HG02981 (cell line): ENCODE results near the gene TOP3A.
A peak's percentile ranks its signal among the peaks of the same experiment; 100 is the strongest.
"Not testable (repeated sequence)": the region's sequence is repeated elsewhere in the genome, so short reads cannot be mapped to it uniquely, and the experiment has no call there.

ENCODE experiments used
- ATAC-seq: cut with Tn5 transposase; IDR thresholded peaks from one replicate; pipeline ENCODE4 v1.9.1; 2021; ENCODE audit warnings: mild to moderate bottlenecking, moderate library complexity; ENCODE audit not compliant: unreplicated experiment

TOP3A gene

DNA sequence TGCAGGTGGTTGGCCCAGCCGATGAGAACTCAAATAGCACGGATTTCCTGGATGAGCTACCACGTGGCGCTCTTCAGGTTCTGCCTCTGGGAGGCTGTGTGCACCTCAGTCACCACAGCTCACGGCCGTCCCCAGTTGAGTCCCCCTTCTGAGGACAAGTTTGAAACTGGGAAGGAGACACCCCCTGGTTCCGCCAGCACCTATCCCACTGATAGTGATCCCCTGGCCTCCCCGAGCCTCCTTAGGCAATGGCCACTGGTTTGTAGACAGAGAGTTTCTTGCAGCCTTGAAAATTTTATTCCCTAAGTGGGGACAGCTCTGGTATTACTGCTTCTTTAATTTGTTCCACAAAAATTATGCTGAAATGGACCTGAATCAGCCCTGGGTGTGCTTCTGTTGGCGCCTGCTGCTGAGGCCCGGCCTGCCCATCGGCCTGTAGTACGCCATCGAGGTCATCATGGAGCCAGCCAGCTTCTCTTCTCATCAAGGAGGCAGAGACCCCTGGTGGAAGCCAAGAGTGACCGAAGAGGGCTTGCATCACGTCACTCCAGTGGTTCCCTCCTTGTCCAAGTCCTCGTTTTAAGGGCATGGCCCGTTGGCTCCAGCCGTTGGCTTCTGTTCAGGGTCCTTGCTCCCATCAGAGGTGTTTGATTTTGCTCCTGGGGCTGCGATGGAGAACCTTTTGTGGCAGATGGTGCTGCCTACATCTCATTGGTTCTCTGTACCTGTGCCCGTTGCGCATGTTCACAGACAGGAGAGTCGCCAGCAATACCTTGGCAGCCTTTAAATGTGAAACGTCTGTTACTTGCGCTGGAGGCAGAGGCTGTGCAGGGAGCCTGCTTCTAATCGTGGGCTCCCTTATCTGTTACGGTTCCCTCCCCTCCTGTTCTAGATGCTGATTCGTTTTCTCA, 9.6 kb upstream of the TOP3A start:
- no peak for ATAC-seq

DNA sequence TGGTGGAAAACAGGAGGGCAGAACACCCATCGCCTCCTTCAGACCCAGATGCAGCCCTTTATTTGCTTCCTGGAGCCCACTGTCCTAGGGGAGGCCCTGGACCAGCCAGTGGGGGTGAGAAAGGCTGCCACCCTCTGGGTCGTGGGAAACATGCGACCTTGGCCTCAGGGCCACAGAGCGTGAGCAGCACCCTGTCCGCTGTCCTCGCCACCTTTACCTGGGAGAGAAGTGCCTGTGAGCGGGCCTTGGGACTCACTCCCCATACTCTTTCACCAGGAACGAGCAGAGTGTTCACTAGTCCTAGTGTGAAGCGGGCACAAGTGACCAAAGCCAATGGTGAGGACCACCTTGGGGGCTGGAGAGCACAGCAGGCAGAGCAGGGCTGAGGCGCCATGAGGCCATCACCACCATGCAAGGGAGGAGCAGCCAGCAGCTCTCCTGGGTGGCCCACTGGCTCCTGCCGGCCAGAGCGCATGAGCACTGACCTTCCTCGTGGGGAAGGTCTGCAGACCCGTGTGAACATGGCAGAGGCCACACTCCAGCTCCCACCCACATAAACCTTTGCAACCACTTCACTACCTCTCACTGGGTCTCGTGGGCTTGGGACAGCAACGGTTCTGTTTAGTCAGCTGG, 8.8 kb upstream of the TOP3A start:
- ATAC-seq, result no peak

DNA sequence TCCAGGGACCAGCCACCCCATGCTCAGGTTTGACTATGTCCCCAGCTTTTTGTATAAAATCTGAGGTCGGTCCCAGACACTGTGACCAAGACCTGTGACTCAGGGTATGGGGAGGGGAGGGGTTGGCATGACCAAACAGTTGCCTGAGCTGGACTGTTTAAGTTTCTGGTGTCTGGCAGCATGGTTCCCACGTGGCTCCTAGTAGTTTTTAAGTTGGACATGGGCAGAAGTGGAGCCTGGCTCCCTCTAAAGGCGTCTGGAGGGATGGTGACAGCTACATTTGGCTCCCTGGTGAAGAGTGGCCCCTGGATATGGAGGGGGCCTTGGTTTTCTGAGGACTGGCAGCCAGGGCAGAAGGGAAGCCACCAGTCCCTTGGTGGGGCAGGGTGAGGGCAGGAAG, 8.2 kb upstream of the TOP3A start:
- no peak for ATAC-seq

DNA sequence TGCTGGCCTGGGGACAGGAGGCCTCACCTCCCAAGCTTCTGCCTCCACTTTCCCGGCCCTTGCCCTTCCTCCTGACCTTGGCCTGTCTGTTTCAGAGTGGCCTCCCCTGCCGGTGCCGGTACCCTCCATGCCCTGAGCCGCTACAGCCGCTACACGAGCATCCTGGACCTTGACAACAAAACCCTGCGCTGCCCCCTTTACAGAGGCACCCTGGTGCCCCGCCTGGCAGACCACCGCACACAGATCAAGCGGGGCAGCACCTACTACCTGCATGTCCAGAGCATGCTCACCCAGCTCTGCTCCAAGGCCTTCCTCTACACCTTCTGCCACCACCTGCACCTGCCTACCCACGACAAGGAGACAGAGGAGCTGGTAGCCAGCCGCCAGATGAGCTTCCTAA, 7.7 kb upstream of the TOP3A start:
- no peak for ATAC-seq

DNA sequence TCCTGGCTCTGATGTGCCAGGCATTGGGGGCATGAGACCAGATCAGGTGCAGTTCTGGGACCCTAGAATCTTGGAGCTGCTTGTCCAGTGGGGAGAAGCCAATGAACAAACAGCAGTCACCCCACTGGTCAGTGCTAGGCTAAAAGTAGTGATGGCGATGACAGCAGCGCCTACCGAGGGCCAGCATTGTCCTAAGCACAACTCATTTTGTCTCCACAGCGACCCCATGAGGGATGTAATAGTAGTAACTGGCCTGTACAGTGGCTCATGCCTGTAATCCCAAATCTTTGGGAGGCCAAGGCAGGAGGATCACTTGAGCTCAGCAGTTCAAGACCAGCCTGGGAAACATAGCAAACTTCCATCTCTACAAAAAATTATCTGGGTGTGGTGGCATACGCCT, 6.5 kb upstream of the TOP3A start:
- ATAC-seq, result no peak

DNA sequence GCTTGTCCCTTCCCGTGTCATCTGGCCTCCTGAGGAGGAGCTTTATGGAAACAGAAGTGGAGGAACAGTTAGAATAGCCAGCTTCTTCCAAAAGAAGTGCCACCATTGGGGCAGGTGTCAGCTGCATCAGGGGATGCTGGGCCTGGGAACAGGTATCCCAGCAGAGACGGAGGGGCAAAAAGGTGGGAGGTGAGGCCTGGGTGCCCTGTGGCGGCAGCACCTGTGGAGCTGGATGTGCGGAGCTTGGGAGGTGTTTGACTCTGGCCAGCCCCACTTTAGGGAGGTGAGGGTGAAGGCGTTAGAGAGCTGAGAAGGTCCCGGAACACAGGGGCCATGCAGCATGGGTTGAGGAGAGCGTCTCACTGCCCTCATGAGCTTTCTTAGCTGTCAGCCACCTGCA, 5.5 kb upstream of the TOP3A start:
- no peak for ATAC-seq

DNA sequence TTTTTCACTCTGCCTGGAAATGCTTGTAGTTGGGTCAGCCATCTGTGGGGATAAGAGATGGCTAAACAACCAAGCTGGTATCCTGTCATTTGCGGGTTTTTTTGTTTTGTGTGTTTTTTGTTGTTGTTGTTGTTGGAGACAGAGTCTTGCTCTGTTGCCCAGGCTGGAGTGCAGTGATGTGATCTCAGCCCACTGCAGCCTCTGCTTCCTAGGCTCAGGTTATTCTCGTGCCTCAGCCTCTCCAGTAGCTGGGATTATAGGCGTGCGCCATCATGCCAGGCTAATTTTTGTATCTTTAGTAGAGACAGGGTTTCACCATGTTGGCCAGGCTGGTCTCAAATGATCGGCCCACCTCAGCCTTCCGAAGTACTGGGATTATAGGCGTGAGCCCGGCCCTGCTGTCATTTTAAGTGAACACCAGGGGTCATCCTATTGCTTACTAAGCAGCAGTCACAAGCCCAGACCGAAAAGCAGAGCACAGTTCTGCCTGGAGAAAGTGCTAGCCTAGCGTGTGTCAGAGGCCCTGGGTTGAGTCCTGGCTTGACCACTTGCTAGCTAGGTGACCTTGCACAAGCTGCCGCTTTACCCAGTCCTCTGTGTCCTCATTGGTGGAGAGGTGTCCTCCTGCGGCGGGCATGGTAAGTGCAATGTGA, 4.9 kb upstream of the TOP3A start:
- ATAC-seq, result no peak

DNA sequence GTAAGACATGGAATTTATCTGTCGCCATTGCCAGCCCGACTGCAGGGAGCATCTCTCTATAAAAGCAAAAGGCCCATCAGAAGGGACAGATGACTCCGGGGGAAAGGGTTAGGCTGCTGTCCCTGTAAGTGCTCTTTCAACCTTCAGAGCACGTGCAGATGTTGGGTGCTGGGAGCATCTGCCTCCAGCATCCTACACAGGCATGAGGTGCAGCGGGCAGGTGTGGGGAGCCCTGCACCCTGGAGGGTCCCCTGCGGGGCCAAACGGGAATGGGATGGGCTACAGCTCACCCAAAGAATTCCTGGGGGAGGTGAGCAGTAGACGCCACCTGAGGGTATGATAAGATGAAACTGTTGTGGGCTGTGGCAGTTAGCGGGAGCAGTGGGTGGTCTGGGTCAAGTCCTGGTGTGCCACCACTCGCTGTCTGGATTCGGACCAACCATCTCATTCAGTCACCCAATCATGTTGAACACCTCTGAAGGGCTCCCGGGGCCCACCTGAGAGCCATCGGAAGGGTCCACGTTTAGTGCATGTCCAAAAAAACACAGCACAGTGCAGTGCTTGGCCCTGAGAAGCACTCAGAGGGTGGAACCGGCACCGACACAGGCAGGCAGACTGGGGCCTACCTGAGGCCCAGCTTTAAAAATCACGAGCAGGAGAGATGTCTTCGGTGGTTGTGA, 4.1 kb upstream of the TOP3A start:
- no peak for ATAC-seq

DNA sequence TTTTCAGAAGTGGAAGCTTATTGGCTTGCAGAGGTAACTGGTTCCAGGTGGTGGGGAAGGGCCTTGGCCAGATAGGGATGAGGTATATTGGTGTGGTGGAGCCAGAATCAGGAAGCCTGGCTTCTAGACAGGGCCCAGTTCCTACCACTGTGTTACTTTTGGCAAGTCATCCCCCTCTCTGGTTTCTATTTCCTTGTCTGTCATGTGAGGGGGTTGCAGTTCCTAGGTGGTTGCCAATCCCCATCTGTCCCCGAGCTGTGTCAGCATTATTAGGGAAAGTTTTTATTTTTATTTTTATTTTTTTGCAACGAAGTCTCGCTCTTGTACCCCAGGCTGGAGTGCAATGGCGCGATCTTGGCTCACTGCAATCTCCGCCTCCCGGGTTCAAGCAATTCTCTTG, 3.3 kb upstream of the TOP3A start:
- ATAC-seq, result no peak

DNA sequence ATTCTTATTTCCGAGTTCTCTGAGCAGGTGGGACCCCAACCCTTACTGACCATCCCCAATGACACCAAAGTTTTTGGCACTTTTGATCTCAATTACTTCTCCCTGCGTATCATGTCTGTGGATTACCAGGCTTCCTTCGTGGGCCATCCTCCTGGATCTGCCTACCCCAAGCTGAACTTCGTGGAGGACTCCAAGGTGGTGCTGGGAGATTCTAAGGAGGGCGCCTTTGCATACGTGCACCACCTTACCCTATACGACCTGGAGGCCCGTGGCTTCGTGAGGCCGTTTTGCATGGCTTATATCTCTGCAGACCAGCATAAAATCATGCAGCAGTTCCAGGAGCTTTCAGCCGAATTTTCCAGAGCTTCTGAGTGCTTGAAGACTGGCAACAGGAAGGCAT, 1.2 kb upstream of the TOP3A start:
- no peak for ATAC-seq

DNA sequence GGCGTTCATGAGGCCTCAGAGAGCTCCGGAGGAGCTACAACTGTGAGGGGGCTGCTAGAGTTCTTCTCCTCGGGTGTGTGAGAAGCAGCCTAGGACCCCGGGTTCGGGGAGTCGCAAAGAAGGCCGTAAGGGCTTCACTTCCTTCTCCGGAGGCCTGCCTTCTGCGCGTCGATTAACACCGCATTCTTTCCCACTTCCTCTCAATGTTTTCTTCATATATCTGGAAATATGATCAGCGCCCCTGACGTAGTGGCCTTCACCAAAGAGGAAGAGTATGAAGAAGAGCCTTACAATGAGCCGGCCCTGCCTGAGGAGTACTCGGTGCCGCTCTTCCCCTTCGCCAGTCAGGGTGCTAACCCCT, 748 bp upstream of the TOP3A start:
- no peak for ATAC-seq

DNA sequence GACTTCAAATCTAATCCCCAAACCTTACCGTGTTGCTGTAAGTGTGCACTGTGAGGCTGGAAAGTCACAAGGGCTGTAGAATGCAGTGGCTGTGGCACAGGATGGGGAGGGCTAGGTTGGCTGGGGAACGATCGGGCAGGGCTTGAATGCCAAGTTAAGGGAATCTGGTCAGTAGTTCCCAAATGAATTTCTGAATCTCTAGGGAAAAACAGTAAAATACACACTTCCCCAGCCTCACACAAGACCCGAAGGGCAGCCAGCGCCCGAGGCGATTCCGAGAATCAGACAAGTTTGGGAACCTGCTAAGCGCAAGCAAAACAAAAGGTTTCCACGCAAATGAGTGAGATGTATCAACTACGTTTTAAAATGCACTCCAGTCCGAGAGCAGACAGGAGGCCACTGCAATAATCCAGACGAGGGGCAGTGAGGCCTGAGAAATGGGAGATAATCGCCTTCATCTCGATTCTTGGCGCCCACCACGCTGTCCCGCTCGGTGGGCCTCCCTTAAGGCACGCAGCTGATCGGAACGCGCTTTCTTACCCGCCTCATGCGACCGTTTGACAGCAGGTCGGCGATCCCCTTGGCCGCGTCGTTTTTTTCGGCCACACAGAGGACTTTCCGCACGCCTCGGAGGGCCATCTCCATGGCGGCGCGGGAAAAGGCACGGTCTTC, 599 bp downstream of the TOP3A start:
- peak; percentile 9 for ATAC-seq

DNA sequence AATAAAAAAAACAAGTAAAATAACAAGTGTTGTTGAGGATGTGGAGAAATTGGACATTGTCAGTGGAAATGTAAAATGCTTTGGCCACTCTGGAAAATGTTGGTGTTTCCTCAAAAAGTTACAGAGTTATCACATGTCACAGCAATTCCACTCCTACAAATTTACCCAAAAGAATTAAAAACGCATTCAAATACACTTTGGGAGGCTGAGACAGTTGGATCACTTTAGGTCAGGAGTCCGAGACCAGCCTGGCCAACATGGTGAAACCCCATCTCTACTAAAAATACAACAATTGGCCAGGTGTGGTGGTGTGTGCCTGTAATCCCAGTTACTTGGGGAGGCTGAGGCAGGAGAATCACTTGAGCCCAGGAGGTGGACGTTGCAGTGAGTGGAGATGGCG, 5.6 kb downstream of the TOP3A start:
- no peak for ATAC-seq

DNA sequence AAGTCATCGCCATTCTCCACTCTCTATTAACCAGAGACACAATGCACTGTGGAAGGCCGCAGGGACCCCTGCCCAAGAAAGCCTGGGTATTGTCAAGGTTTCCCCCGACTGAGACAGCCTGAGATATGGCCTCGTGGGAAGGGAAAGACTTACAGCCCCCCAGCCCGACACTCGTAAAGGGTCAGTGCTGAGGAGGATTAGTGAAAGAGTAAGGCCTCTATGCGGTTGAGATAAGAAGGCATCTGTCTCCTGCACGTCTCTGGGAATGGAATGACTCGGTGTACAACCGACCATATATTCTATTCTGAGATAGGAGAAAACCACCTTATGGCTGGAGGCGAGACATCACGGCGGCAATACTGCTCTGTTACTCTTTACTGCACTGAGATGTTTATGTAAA, 11.6 kb downstream of the TOP3A start:
- not testable (repeated sequence) for ATAC-seq

DNA sequence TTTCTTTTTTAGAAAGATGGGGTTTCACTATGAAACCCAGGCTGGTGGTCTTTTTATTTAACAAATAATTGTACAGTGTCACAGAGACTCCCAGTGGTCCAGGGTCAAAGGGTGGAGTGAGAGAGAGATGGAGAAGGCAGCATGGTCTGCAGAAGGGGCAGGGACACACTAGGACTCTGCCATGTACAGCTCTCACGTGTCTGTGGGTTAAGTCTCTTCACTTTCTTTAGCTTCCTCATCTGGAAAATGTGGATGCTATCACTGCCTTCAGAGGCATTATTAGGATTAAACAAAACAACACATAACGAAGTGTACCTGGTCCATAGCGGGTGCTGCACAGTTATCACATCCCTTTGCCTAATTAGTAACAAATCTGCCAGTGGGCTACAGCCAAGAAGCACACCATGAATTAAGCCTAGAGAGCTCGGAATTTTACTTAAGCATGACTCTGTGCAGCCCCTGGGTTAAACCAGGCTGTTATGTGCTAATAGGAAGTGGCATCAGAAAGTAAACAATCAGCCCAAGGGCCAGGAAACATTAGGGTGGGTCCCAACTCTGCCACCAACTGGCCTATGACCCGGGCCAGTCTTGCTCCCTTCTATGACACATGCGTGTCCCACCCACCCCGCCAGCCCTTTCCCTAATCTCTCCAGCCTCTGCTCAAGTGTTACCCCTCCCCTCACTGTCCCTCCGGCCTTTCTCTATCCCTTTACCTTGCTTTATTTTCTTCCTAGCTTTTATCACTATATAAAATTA, 13.9 kb downstream of the TOP3A start:
- ATAC-seq, result no peak

DNA sequence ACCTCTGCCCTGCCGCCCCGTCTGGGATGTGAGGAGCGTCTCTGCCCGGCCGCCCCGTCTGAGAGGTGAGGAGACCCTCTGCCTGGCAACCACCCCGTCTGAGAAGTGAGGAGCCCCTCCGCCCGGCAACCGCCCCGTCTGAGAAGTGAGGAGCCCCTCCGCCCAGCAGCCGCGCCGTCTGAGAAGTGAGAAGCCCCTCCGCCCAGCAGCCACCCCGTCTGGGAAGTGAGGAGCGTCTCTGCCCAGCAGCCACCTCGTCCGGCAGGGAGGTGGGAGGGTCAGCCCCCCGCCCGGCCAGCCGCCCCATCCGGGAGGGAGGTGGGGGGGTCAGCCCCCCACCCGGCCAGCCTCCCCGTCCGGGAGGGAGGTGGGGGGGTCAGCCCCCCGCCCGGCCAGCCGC, 16.7 kb downstream of the TOP3A start:
- not testable (repeated sequence) for ATAC-seq

DNA sequence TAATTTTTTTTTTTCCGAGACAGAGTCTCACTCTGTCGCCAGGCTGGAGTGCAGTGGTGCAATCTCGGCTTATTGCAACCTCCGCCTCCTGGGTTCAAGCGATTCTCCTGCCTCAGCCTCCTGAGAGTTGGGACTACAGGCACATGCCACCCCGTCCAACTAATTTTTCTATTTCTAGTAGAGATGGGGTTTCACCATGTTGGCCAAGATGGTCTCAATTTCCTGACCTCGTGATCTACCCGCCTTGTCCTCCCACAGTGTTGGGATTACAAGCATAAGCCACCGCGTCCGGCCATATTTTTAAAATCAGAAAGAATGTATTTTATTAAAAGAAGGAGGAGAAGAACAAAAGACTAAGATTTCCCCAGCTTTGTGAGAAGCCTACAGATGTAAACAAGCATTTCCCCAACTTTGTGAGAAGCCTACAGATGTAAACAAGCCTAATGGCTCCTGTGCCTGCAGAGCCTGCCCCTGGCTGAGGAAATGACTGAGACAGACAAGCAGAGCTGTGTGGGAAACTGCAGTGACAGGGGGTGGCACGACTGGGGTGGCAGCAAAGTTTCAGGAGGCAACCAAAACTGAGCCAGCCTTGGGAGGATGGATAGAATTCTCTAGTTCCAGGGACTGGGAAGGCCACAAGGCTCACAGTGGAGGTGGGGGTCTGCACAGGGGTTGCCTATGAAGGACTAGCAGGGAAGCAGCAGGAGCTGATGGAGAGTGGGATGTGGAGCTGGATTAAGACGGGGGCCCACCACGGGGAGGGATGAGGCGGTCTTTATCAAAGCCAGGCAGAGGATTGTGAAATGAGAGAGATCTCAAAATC, 22.9 kb downstream of the TOP3A start:
- no peak for ATAC-seq

DNA sequence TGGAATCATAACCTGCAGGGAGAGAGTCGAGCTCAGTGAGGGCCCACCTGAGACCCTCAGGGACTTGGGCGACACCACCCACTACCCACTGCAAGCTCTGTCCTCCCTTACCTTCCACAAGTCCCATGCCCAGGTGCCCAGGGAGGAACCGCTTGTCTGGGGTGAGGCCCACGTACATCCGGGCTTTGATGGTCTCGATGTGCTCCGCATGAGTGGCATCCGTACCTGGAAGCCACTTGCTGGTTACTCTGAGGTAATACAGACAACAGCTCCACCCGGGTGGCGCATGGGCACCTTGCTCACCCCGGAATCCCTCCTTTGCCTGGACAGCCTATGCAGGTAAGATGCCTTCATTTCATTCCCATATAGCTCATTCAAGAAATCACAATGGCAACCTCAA, 29.5 kb downstream of the TOP3A start:
- ATAC-seq, result no peak

DNA sequence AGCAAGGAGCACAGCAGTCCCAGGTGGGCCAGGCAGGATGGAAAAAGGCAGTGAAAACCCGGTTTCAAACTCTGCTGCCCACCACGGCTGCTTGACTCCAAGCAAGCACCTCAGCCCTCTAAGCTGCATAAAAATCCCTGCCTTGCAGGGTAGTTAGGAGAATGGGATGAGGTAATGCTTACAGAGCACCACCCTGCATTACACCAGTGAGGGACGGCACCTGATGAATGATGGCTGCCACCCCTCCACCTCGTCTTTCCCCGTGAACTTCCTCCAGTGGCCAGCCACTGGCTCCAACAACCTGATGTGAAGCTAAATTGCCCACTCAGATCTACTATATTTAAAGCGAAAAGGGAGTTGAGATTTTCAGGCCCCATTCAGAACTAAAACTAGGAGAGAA, 33.0 kb downstream of the TOP3A start:
- no peak for ATAC-seq
